HEK293T (cell line): Measurements from ENCODE around the gene EIF6.

ENCODE experiments used
- CTCF ChIA-PET: fragments of 350-600 bp; formaldehyde crosslinking; extraction: SDS; loops from one replicate; lab custom pipeline; 2021; ENCODE audit warnings: antibody characterized with exemption, inconsistent platforms; lab: Yijun Ruan, JAX
- POLR2A ChIA-PET: fragments of 350-600 bp; formaldehyde crosslinking; extraction: SDS; loops from one replicate; lab custom pipeline; 2020; ENCODE audit warnings: antibody characterized with exemption, inconsistent platforms; lab: Yijun Ruan, JAX
- DNase-seq: peaks from one replicate; pipeline ENCODE4 v3.0.0; 2012; ENCODE audit warnings: mixed read lengths; ENCODE audit errors: extremely low spot score
- ARNT ChIP-seq: fragments of 450-650 bp; IDR thresholded peaks from 2 replicates; pipeline ENCODE4 v1.6.1; 2017; ENCODE audit warnings: mild to moderate bottlenecking
- BHLHE40 ChIP-seq: fragments of 450-650 bp; IDR thresholded peaks from 2 replicates; pipeline ENCODE4 v1.6.1; 2016; ENCODE audit warnings: mild to moderate bottlenecking, moderate library complexity, borderline replicate concordance
- CTBP1 ChIP-seq: fragments of 450-650 bp; IDR thresholded peaks from 2 replicates; pipeline ENCODE4 v1.6.1; 2016; ENCODE audit warnings: borderline replicate concordance
- ELF4 ChIP-seq: fragments of 450-650 bp; IDR thresholded peaks from 2 replicates; pipeline ENCODE4 v1.6.1; 2017; ENCODE audit warnings: antibody characterized with exemption
- FOXA1 ChIP-seq: fragments of 450-650 bp; IDR thresholded peaks from 2 replicates; pipeline ENCODE4 v1.6.1; 2016; ENCODE audit warnings: mild to moderate bottlenecking
- FOXK2 ChIP-seq: fragments of 450-650 bp; IDR thresholded peaks from 2 replicates; pipeline ENCODE4 v1.6.1; 2016; ENCODE audit warnings: mild to moderate bottlenecking
- FOXM1 ChIP-seq: fragments of 450-650 bp; IDR thresholded peaks from 2 replicates; pipeline ENCODE4 v1.6.1; 2017; ENCODE audit warnings: mild to moderate bottlenecking, borderline replicate concordance
- HDGF ChIP-seq: fragments of 450-650 bp; IDR thresholded peaks from 2 replicates; pipeline ENCODE4 v1.6.1; 2017; ENCODE audit warnings: antibody characterized with exemption, borderline replicate concordance
- L3MBTL2 ChIP-seq: fragments of 450-650 bp; conservative IDR thresholded peaks from 2 replicates; pipeline ENCODE4 v1.6.1; 2016; ENCODE audit warnings: mild to moderate bottlenecking
- LEF1 ChIP-seq: fragments of 450-650 bp; IDR thresholded peaks from 2 replicates; pipeline ENCODE4 v1.6.1; 2017; ENCODE audit warnings: mild to moderate bottlenecking, borderline replicate concordance
- NFRKB ChIP-seq: fragments of 450-650 bp; IDR thresholded peaks from 2 replicates; pipeline ENCODE4 v1.6.1; 2016; ENCODE audit warnings: mild to moderate bottlenecking, moderate library complexity
- SP1 ChIP-seq: fragments of 450-650 bp; IDR thresholded peaks from 2 replicates; pipeline ENCODE4 v1.6.1; 2017
- SUZ12 ChIP-seq: fragments of 450-650 bp; IDR thresholded peaks from 2 replicates; pipeline ENCODE4 v1.6.1; 2016; ENCODE audit warnings: mild to moderate bottlenecking
- TARDBP ChIP-seq: fragments of 450-650 bp; IDR thresholded peaks from 2 replicates; pipeline ENCODE4 v1.6.1; 2016
- ZNF384 ChIP-seq: fragments of 450-650 bp; IDR thresholded peaks from 2 replicates; pipeline ENCODE4 v1.6.1; 2016
- TF ChIP-seq, protein P1 (sequence below): fragments of 450-650 bp; IDR thresholded peaks from 2 replicates; pipeline ENCODE4 v1.6.1; 2016

EIF6 gene

DNA sequence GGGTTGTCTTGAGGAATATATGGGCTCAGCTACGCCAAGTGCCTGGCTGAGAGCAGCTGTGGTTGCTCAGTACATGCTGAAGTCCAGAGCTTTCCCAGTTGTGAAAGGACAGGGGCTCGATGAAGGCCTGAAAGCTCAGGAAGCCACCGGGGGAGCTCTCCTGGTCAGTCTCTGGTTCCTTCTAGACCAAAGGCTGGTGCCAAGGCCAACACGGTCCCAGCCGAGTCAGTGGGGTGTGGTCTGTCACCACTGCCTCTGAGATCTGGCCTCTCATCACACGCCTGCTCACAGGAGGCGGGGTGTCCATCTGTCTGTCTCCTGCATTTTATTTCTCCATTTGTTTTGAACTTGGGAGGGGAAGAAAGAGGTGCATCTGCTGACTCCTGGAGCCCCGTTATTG lies 12.6 kb upstream of the EIF6 start:
- TF ChIP-seq ZNF384 (no peak), FOXA1 (no peak), ARNT (no peak)
- ChIA-PET POLR2A (no interaction called here), CTCF (interaction anchor here (0.5 to 1.2 kb wide), 3 partner anchors 8 to 160 kb away, joined by 3 read pairs; no protein-coding TSS in a partner anchor)
- no peak for DNase-seq

DNA sequence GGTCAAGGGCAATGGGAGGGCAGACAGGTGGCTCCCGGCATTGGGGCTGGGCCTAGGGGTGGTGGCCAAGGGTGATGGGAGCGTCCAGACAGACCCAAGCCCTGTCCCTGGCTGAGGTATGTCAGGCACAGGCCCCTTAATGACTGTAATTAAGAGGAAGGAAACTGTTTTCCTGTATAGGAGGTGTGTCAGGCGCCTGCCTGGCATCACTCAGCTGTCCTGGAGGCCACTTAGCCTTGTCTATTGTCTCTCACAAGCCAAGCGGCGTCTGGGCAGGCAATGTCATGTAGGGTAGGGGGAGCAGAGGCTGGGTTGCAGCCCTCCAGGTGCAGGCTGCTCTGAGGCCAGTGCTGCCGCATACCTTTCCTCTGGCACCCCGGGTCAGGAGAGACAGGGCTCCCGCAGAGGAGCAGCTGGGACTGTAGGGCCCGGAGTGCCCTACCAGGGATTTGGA lies 11.6 kb upstream of the EIF6 start:
- DNase-seq: no peak
- TF ChIP-seq HDGF: no peak
- no peak for TF ChIP-seq SP1
- no peak for TF ChIP-seq FOXK2
- TF ChIP-seq TARDBP: no peak
- no peak for TF ChIP-seq L3MBTL2
- TF ChIP-seq ARNT: no peak
- no peak for TF ChIP-seq BHLHE40
- TF ChIP-seq CTBP1: no peak
- no peak for TF ChIP-seq FOXA1
- TF ChIP-seq ZNF384: no peak
- no peak for TF ChIP-seq SUZ12
- no peak for TF ChIP-seq LEF1
- TF ChIP-seq, protein P1, sequence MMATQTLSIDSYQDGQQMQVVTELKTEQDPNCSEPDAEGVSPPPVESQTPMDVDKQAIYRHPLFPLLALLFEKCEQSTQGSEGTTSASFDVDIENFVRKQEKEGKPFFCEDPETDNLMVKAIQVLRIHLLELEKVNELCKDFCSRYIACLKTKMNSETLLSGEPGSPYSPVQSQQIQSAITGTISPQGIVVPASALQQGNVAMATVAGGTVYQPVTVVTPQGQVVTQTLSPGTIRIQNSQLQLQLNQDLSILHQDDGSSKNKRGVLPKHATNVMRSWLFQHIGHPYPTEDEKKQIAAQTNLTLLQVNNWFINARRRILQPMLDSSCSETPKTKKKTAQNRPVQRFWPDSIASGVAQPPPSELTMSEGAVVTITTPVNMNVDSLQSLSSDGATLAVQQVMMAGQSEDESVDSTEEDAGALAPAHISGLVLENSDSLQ: no peak
- no peak for TF ChIP-seq NFRKB
- TF ChIP-seq FOXM1: no peak
- TF ChIP-seq ELF4: no peak
- ChIA-PET POLR2A (no interaction called here), CTCF (interaction anchor here (1.2 kb wide), 1 partner anchor 9 kb away, joined by 3 read pairs; no protein-coding TSS in a partner anchor)

DNA sequence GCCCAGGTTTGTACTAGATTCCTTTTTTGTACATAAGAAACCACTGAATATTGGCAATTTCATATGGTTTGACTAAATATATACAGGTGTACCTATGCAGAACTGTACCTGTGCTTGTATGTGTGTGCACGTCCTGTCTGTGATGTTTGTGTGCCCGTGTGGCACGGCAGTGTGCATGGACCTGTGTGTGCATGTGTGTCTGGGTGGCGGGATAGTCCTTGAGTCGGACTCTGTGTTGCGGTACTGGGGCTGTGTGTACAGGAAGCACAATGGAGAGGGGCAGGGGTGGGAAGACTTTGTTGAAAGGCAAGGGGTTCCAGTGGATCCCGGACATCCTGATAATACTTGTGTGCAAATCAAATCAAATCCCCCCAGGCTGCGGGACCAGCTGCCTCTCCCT lies 11.1 kb upstream of the EIF6 start:
- TF ChIP-seq LEF1: no peak
- TF ChIP-seq, protein P1: no peak
- TF ChIP-seq ZNF384: no peak
- TF ChIP-seq TARDBP: no peak
- no peak for TF ChIP-seq ARNT
- TF ChIP-seq NFRKB: no peak
- no peak for TF ChIP-seq SP1
- no peak for TF ChIP-seq FOXM1
- TF ChIP-seq BHLHE40: no peak
- TF ChIP-seq SUZ12: no peak
- no peak for TF ChIP-seq L3MBTL2
- no peak for TF ChIP-seq CTBP1
- TF ChIP-seq HDGF: no peak
- no peak for TF ChIP-seq ELF4
- no peak for TF ChIP-seq FOXK2
- no peak for TF ChIP-seq FOXA1
- CTCF ChIA-PET: interaction anchor here (0.9 kb wide), 1 partner anchor 8 kb away, joined by 3 read pairs; no protein-coding TSS in a partner anchor
- POLR2A ChIA-PET: interaction anchor here (0.8 kb wide), 1 partner anchor 159 kb away, joined by 3 read pairs; no protein-coding TSS in a partner anchor
- DNase-seq: no peak

DNA sequence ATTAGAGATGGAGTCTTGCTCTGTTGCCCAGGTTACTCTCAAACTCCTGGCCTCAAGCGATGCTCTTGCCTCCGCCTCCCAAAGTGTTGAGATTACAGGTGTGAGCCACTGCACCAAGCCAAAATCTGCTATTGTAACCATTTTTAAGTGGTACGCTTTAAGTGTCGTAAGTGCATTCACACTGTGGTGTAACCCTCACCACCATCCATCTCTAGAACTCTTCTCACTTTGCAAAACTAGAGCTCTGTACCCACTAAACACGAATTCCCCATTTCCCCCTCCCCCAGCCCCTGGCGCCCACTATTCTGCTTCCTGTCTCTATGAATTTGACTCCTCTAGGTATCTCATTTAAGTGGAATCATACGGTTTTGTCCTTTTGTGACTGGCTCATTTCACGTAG lies 10.5 kb upstream of the EIF6 start:
- CTCF ChIA-PET: interaction anchor here (0.9 kb wide), 1 partner anchor 8 kb away, joined by 3 read pairs; no protein-coding TSS in a partner anchor

DNA sequence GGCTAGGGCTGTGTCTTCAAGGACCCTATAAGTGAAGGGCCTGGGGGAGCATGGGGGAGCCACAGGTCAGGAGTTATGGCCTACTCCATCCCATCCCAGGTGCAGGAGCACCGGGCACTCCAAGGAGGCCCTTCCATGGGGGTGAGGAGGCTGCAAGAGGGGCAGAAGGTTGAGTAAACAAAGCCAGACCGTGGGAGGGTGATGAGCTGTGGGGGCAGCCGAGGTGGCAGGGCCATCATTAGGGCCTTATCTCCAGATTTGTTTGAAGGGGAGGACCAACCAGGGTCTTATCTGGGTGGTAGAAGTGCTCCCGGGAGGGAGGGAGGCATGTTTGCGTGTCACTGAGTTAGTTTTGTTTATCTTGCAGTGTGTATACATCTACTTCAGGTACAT lies 9.7 kb upstream of the EIF6 start:
- no peak for DNase-seq
- CTCF ChIA-PET: interaction anchor here (1.0 kb wide), 1 partner anchor 153 kb away, joined by 3 read pairs; no protein-coding TSS in a partner anchor
- POLR2A ChIA-PET: interaction anchor here (2.3 kb wide), 1 partner anchor 10 kb away, joined by 14 read pairs; the partner anchor contains the start of gene EIF6
- TF ChIP-seq ARNT (no peak), ELF4 (no peak), SUZ12 (no peak), FOXK2 (no peak), HDGF (no peak), BHLHE40 (no peak), LEF1 (no peak), L3MBTL2 (no peak), SP1 (no peak), FOXA1 (no peak), FOXM1 (no peak), ZNF384 (no peak), CTBP1 (no peak), TARDBP (no peak), NFRKB (no peak)
- TF ChIP-seq, protein P1: no peak

More for the DNA sequence above, 10.5 kb upstream of the EIF6 start:
- TF ChIP-seq LEF1 (no peak), SUZ12 (no peak), ELF4 (no peak), FOXM1 (no peak), CTBP1 (no peak), FOXA1 (no peak), NFRKB (no peak), ZNF384 (no peak), TARDBP (no peak), L3MBTL2 (no peak), HDGF (no peak), FOXK2 (no peak), BHLHE40 (no peak), SP1 (no peak)
- TF ChIP-seq, protein P1: no peak
- POLR2A ChIA-PET: interaction anchor here (0.8 to 2.3 kb wide), 2 partner anchors 11 to 160 kb away, joined by 3 to 14 read pairs; partner anchors contain the start of gene EIF6
- no peak for DNase-seq
